BE2C (cell line): ENCODE data around the gene DAB1.

Experiments
- DNase-seq: peaks from one replicate; pipeline ENCODE4 v3.0.0-alpha.2; 2020
- H3K27me3 ChIP-seq: fragments of 250-450 bp; sonication (Bioruptor Pico); 2 replicates; pipeline ENCODE4 v1.5.1; 2020; ENCODE audit warnings: mild to moderate bottlenecking
- H3K36me3 ChIP-seq: fragments of 250-450 bp; sonication (Bioruptor Pico); 2 replicates; pipeline ENCODE4 v1.5.1; 2020; ENCODE audit warnings: mild to moderate bottlenecking
- H3K4me1 ChIP-seq: fragments of 250-450 bp; sonication (Bioruptor Pico); 2 replicates; pipeline ENCODE4 v1.5.1; 2020
- H3K4me3 ChIP-seq: 2 replicates; pipeline ENCODE4 v1.5.1; 2011; ENCODE audit warnings: low read depth, low read length
- H3K9me3 ChIP-seq: fragments of 250-450 bp; sonication (Bioruptor Pico); 2 replicates; pipeline ENCODE4 v1.5.1; 2020
- TF ChIP-seq, protein P1 (sequence below): IDR thresholded peaks from 2 replicates; pipeline ENCODE4 v1.5.1; 2012; ENCODE audit warnings: mild to moderate bottlenecking, low read depth, low read length

The DAB1 gene

DNA sequence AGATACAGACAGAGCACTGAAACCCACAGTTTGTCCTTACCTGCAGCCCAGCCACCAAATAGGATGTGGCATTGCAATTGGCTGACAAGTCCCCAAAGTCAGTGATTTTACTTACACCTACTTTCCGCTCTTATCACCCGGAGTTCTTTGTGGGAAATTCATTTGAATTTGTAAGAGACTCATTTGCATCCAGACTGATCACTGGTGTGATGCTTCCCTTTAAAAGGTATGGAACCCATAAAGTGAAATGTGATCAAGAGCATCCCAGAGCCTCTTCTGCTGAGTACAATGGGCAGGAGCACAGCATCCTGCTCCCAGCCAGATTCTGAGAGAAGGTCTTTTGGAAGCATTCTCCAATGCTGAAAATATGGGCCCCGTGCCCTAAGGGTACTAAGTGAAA lies 161.4 kb downstream of the DAB1 start:
- Histone ChIP-seq H3K4me3 (no peak overlapping the region), H3K36me3 (no peaks in the 10 kb centered on the region), H3K9me3 (no peaks in the 10 kb centered on the region), H3K27me3 (no peaks in the 10 kb centered on the region), H3K4me1 (no peaks in the 10 kb centered on the region)
- DNase-seq: no peak
- TF ChIP-seq, protein P1, sequence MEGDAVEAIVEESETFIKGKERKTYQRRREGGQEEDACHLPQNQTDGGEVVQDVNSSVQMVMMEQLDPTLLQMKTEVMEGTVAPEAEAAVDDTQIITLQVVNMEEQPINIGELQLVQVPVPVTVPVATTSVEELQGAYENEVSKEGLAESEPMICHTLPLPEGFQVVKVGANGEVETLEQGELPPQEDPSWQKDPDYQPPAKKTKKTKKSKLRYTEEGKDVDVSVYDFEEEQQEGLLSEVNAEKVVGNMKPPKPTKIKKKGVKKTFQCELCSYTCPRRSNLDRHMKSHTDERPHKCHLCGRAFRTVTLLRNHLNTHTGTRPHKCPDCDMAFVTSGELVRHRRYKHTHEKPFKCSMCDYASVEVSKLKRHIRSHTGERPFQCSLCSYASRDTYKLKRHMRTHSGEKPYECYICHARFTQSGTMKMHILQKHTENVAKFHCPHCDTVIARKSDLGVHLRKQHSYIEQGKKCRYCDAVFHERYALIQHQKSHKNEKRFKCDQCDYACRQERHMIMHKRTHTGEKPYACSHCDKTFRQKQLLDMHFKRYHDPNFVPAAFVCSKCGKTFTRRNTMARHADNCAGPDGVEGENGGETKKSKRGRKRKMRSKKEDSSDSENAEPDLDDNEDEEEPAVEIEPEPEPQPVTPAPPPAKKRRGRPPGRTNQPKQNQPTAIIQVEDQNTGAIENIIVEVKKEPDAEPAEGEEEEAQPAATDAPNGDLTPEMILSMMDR: no peak

DNA sequence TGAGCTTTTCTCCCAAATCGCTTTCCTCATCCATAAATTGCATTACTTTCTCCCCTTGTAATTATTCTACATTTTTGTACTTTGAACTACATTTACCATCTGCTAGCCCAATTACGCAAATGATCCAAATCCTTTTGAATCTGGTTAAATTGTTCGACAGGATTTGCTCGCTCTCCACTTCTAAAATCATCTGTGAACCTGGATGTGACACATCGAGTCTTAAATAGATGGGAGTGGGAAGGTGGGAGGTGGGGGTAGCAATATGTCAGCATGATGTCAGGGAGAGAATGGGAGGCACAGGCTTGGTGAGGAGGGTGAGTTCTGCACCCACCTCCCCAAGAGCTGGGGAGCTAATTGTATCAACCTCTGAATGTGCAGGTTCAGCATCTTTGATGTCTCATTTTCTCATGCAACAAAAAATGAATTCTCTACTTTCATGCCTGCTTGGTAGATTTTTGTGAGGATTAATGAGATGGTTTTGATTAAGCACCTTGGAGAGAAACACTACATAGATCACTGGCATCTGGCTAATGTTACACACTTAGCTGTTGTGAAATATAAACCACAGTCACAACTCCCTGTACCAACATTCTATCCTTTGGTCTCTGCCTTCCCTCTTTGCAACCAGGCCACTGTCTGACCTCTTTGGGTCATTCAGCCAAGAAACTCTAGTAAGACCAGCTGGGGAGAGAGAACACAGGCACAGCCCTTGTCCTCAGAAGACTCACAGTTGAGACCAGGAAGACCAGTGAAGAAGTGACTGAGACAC lies 165.1 kb downstream of the DAB1 start:
- H3K4me3 ChIP-seq: no peak overlapping the region
- no peaks in the 10 kb centered on the region for H3K36me3 ChIP-seq
- no peaks in the 10 kb centered on the region for H3K4me1 ChIP-seq
- DNase-seq: no peak
- H3K27me3 ChIP-seq: no peaks in the 10 kb centered on the region
- TF ChIP-seq, protein P1: no peak
- H3K9me3 ChIP-seq: no peaks in the 10 kb centered on the region

DNA sequence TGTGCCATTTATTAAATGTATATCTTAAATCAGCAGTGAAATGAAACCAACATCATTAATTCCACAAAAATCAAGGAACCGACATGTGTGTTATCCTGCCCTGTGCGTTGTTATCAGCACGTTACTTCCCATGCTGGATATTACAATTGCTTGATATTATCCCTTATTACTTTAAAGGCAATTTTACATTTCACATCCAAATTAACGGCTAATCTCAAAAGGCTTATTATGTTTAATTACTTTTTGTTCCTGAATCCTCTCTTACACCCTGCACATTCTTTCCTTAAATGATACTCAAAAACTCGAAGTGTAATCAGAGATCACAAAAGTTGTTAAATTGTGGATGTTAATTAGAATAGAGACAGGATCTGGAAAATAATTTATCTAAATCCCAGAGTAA lies 167.9 kb downstream of the DAB1 start:
- no peak for DNase-seq
- H3K36me3 ChIP-seq: no peaks in the 10 kb centered on the region
- TF ChIP-seq, protein P1: no peak
- H3K27me3 ChIP-seq: no peaks in the 10 kb centered on the region
- no peaks in the 10 kb centered on the region for H3K4me1 ChIP-seq
- H3K4me3 ChIP-seq: no peak overlapping the region
- no peaks in the 10 kb centered on the region for H3K9me3 ChIP-seq

- TF ChIP-seq, protein P1: no peak
- H3K9me3 ChIP-seq: no peaks in the 10 kb centered on the region
- H3K4me3 ChIP-seq: no peak overlapping the region
- no peaks in the 10 kb centered on the region for H3K27me3 ChIP-seq
- H3K4me1 ChIP-seq: no peaks in the 10 kb centered on the region
- DNase-seq: no peak
- H3K36me3 ChIP-seq: no peaks in the 10 kb centered on the region
These were observed 169.8 kb downstream of the DAB1 start for GRCh38 chr1:57254022-57254421.

DNA sequence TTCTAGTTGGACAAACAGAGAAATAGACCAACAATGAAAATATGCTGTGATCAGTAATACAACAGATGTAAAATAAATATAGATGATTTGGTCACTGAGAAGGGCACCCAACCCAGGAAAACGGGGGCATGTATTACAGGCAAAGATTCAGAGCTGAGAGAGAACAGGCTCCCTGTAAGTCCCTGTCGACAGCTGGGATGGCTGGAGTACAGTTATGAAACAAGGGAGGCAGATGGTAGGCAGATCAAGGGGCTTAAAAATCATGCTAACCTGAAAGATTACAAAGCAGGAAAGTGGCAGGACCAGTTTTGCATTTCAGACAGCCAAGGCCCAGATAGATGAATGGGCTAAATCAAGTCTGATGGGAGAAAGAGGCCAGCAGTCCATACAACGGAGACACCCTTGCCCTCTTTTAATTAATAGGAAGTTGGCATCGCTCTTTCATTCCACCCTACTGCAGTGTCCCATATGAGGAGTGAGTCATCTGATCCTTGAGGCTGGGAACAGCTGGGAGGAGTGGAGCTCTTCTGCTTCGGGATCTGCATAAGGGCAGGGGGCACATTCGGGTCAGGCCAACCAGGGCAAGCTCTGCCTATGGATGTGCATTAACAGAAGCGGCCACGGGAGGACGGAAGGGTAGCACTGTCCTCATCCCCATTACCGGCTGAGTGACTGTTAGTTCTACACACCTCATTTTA lies 171.1 kb downstream of the DAB1 start:
- TF ChIP-seq, protein P1: no peak
- no peaks in the 10 kb centered on the region for H3K9me3 ChIP-seq
- no peak overlapping the region for H3K4me3 ChIP-seq
- no peaks in the 10 kb centered on the region for H3K4me1 ChIP-seq
- H3K36me3 ChIP-seq: no peaks in the 10 kb centered on the region
- no peak for DNase-seq
- H3K27me3 ChIP-seq: no peaks in the 10 kb centered on the region

- Histone ChIP-seq H3K4me3 (no peak overlapping the region), H3K36me3 (no peaks in the 10 kb centered on the region), H3K27me3 (no peaks in the 10 kb centered on the region), H3K9me3 (no peaks in the 10 kb centered on the region), H3K4me1 (no peaks in the 10 kb centered on the region)
- TF ChIP-seq, protein P1: no peak
- no peak for DNase-seq
These were observed 173.8 kb downstream of the DAB1 start for GRCh38 chr1:57250021-57250420.
